H9 (cell line): Measurements from ENCODE around the gene GFER. TPM values are rescaled to one million over a fixed set of nuclear protein-coding genes. Genes with fewer than 3 reads are reported as not detected.

Source experiments
- DNase-seq: peaks from one replicate; pipeline ENCODE4 v3.0.0-alpha.2; 2017
- H2AFZ ChIP-seq: one replicate; pipeline ENCODE4 v1.6.1; 2013; ENCODE audit warnings: mild to moderate bottlenecking, low read length, control low read depth, moderate library complexity
- H2AK5ac ChIP-seq: 2 replicates; pipeline ENCODE4 v1.6.1; 2013; ENCODE audit warnings: low read length, control low read depth, mixed read lengths; ENCODE audit not compliant: insufficient read length
- H2BK120ac ChIP-seq: one replicate; pipeline ENCODE4 v1.6.1; 2013; ENCODE audit warnings: low read depth, mild to moderate bottlenecking, low read length, control low read depth, inconsistent platforms; ENCODE audit not compliant: poor library complexity, severe bottlenecking
- H2BK12ac ChIP-seq: 2 replicates; pipeline ENCODE4 v1.6.1; 2013; ENCODE audit warnings: low read length, control low read depth, mixed read lengths, low read depth; ENCODE audit not compliant: insufficient read length
- H2BK15ac ChIP-seq: 2 replicates; pipeline ENCODE4 v1.6.1; 2013; ENCODE audit warnings: low read depth, low read length, control low read depth
- H2BK20ac ChIP-seq: one replicate; pipeline ENCODE4 v1.6.1; 2013; ENCODE audit warnings: low read depth, mild to moderate bottlenecking, low read length, control low read depth, inconsistent platforms; ENCODE audit not compliant: poor library complexity, severe bottlenecking
- H2BK5ac ChIP-seq: 2 replicates; pipeline ENCODE4 v1.6.1; 2013; ENCODE audit warnings: low read length, control low read depth, mixed read lengths; ENCODE audit not compliant: insufficient read length
- H3K14ac ChIP-seq: 2 replicates; pipeline ENCODE4 v1.6.1; 2013; ENCODE audit warnings: low read length, control low read depth; ENCODE audit not compliant: insufficient read depth
- H3K18ac ChIP-seq: 2 replicates; pipeline ENCODE4 v1.6.1; 2013; ENCODE audit warnings: low read depth, mild to moderate bottlenecking, mixed read lengths, low read length, control low read depth; ENCODE audit not compliant: insufficient read length
- H3K23ac ChIP-seq: 2 replicates; pipeline ENCODE4 v1.6.1; 2013; ENCODE audit warnings: low read length, control low read depth, mixed read lengths, low read depth; ENCODE audit not compliant: insufficient read length
- H3K23me2 ChIP-seq: 2 replicates; pipeline ENCODE4 v1.6.1; 2013; ENCODE audit warnings: low read depth, mild to moderate bottlenecking, mixed read lengths, low read length, control low read depth; ENCODE audit not compliant: insufficient read length, poor library complexity, severe bottlenecking
- H3K27ac ChIP-seq: 2 replicates; pipeline ENCODE4 v1.5.1; 2013; ENCODE audit warnings: low read length, control low read depth, mixed read lengths, low read depth; ENCODE audit not compliant: insufficient read length
- H3K27me3 ChIP-seq: 2 replicates; pipeline ENCODE4 v1.6.1; 2013; ENCODE audit warnings: low read length, control low read depth, inconsistent platforms; ENCODE audit not compliant: insufficient read depth
- H3K4ac ChIP-seq: 2 replicates; pipeline ENCODE4 v1.6.1; 2013; ENCODE audit warnings: low read depth, mild to moderate bottlenecking, control low read depth, inconsistent platforms, low read length, moderate library complexity
- H3K4me1 ChIP-seq: 2 replicates; pipeline ENCODE4 v1.6.1; 2013; ENCODE audit warnings: low read length, control low read depth, inconsistent platforms; ENCODE audit not compliant: insufficient read depth
- H3K4me2 ChIP-seq: 2 replicates; pipeline ENCODE4 v1.6.1; 2013; ENCODE audit warnings: low read length, control low read depth, mixed read lengths; ENCODE audit not compliant: insufficient read length, insufficient read depth
- H3K56ac ChIP-seq: 2 replicates; pipeline ENCODE4 v1.6.1; 2013; ENCODE audit warnings: low read depth, mild to moderate bottlenecking, mixed read lengths, low read length, control low read depth; ENCODE audit not compliant: insufficient read length
- H3K79me1 ChIP-seq: 2 replicates; pipeline ENCODE4 v1.6.1; 2013; ENCODE audit warnings: low read depth, mild to moderate bottlenecking, moderate library complexity, low read length, control low read depth, inconsistent platforms; ENCODE audit not compliant: insufficient read depth, poor library complexity, severe bottlenecking
- H3K79me2 ChIP-seq: 2 replicates; pipeline ENCODE4 v1.6.1; 2013; ENCODE audit warnings: low read length, control low read depth, inconsistent platforms; ENCODE audit not compliant: insufficient read depth
- H3K9ac ChIP-seq: 2 replicates; pipeline ENCODE4 v1.6.1; 2013; ENCODE audit warnings: low read length, control low read depth, mixed read lengths; ENCODE audit not compliant: insufficient read length; ENCODE audit errors: extremely low read depth
- H3K9me3 ChIP-seq: one replicate; pipeline ENCODE4 v1.6.1; 2013; ENCODE audit warnings: low read depth, low read length, inconsistent platforms; ENCODE audit not compliant: control insufficient read depth
- H3T11ph ChIP-seq: one replicate; pipeline ENCODE4 v1.6.1; 2013; ENCODE audit warnings: mild to moderate bottlenecking, low read length, control low read depth, inconsistent platforms
- H4K20me1 ChIP-seq: one replicate; pipeline ENCODE4 v1.6.1; 2013; ENCODE audit not compliant: control insufficient read depth, insufficient read length, insufficient read depth
- H4K5ac ChIP-seq: 2 replicates; pipeline ENCODE4 v1.6.1; 2013; ENCODE audit warnings: low read depth, mild to moderate bottlenecking, mixed read lengths, low read length, control low read depth; ENCODE audit not compliant: insufficient read length
- H4K8ac ChIP-seq: replicated peaks from 2 replicates; pipeline ENCODE4 v1.6.1; 2013; ENCODE audit warnings: low read length, control low read depth, mixed read lengths, low read depth; ENCODE audit not compliant: insufficient read length
- H4K91ac ChIP-seq: 2 replicates; pipeline ENCODE4 v1.6.1; 2013; ENCODE audit warnings: low read depth, mild to moderate bottlenecking, moderate library complexity, mixed read lengths, low read length, control low read depth; ENCODE audit not compliant: insufficient read length
- H3K27ac Mint-ChIP-seq, 3 experiments: 2 replicates in 2 of 3; 3 replicates in 1 of 3; pipeline ENCODE4 v1.8.0; 2020 to 2021; ENCODE audit warnings: mixed read lengths in 3 of 3, mild to moderate bottlenecking in 1 of 3, moderate library complexity in 1 of 3
- H3K27me3 Mint-ChIP-seq: 2 replicates; pipeline ENCODE4 v1.8.0; 2021; ENCODE audit warnings: low read depth, mild to moderate bottlenecking, moderate library complexity, mixed read lengths
- H3K36me3 Mint-ChIP-seq, 3 experiments: 2 replicates in 2 of 3; 3 replicates in 1 of 3; pipeline ENCODE4 v1.8.0; 2020 to 2021; ENCODE audit warnings: low read depth in 3 of 3, mixed read lengths in 3 of 3; ENCODE audit not compliant: insufficient read depth in 1 of 3
- H3K4me1 Mint-ChIP-seq, 2 experiments: 2 replicates each; pipeline ENCODE4 v1.8.0; 2020; ENCODE audit warnings: mixed read lengths in 2 of 2
- H3K4me3 Mint-ChIP-seq, 2 experiments: 2 replicates in 1 of 2; 3 replicates in 1 of 2; pipeline ENCODE4 v1.8.0; 2020 to 2021; ENCODE audit warnings: mild to moderate bottlenecking in 2 of 2, mixed read lengths in 2 of 2, moderate library complexity in 1 of 2
- H3K9me3 Mint-ChIP-seq, 2 experiments: 2 replicates in 1 of 2; 3 replicates in 1 of 2; pipeline ENCODE4 v1.8.0; 2020; ENCODE audit warnings: mild to moderate bottlenecking in 2 of 2, mixed read lengths in 2 of 2, moderate library complexity in 1 of 2
- WGBS: extraction: QIAGEN DNeasy Blood & Tissue Kit; methylation state at CpG from one replicate; pipeline ENCODE4 v1.1.7; 2013; ENCODE audit warnings: missing lambda C conversion rate, low lambda C conversion rate, mixed read lengths; ENCODE audit not compliant: insufficient read length; ENCODE audit errors: extremely low coverage; 5-methylcytosine and 5-hydroxymethylcytosine counted together
- total RNA-seq: library from RNA; stranded (reverse); gene quantifications from 2 replicates; pipeline ENCODE4 v1.2.1, GENCODE V29; 2021
- TF ChIP-seq, protein P1 (sequence below): fragments of 200-600 bp; sonication (generic); conservative IDR thresholded peaks from 3 replicates; pipeline ENCODE4 v1.8.0; 2021; ENCODE audit warnings: antibody characterized with exemption, mild to moderate bottlenecking

Gene GFER
- total RNA-seq, 1 experiment from 2014 or later: 49.1 TPM

DNA sequence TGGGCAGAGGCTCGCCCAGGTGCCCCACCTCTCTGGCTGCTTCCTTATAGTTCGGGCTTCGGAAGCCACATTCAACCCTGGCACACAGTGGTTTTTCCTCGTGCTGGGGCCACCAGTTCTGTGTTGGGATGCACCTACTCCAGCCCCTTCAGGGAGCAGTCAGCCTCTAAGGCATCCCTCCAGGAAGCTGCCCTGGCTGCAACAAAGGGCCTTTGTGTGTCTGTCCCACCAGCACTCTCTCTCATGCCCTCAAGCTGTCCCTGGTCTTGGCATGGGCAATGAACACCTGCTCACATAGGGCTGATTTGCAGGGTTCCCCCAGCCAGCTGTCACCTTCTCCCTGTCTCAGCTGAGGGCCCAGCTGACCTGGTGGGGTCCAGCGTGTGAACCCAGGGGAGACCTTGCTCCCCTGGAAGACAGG is 2.0 kb upstream of the GFER start:
- Histone ChIP-seq H3K79me1 (no peaks in the 10 kb centered on the region), H3K14ac (no peak overlapping the region; the same call in 1 of the 2 replicates), H3K4me1 (no peaks in the 10 kb centered on the region), H3K23ac (no peak overlapping the region), H3K56ac (no peak overlapping the region), H2BK20ac (no peak overlapping the region), H3K18ac (no peak overlapping the region), H3K27ac (no peak overlapping the region), H2BK5ac (no peak overlapping the region), H3K9ac (no peak overlapping the region), H3K4me2 (no peak overlapping the region), H4K5ac (no peak overlapping the region), H4K91ac (no peak overlapping the region), H3K79me2 (no peaks in the 10 kb centered on the region; the same call in 1 of the 2 replicates), H2AFZ (no peak overlapping the region), H2BK12ac (no peak overlapping the region), H2BK120ac (no peak overlapping the region), H4K8ac (no peak overlapping the region), H4K20me1 (peaks cover 2% of the 10 kb centered on the region), H3K9me3 (no peaks in the 10 kb centered on the region), H3K4ac (no peak overlapping the region), H3T11ph (no peak overlapping the region), H2AK5ac (no peak overlapping the region), H3K23me2 (peaks cover 24% of the 10 kb centered on the region), H3K27me3 (peaks cover 22% of the 10 kb centered on the region), H2BK15ac (no peak overlapping the region)
- no peak overlapping the region for H3K27ac Mint-ChIP-seq
- H3K4me3 Mint-ChIP-seq: peak overlapping the region in 1 of 2 experiments; percentile 54; a peak in 1 of 5 replicates
- peaks cover 0 to 24% (median 20%) of the 10 kb centered on the region in 3 experiments for H3K36me3 Mint-ChIP-seq
- no CpG with 5 or more reads among the region's 5 CpGs for WGBS
- no peaks in the 10 kb centered on the region for H3K9me3 Mint-ChIP-seq
- TF ChIP-seq, protein P1, sequence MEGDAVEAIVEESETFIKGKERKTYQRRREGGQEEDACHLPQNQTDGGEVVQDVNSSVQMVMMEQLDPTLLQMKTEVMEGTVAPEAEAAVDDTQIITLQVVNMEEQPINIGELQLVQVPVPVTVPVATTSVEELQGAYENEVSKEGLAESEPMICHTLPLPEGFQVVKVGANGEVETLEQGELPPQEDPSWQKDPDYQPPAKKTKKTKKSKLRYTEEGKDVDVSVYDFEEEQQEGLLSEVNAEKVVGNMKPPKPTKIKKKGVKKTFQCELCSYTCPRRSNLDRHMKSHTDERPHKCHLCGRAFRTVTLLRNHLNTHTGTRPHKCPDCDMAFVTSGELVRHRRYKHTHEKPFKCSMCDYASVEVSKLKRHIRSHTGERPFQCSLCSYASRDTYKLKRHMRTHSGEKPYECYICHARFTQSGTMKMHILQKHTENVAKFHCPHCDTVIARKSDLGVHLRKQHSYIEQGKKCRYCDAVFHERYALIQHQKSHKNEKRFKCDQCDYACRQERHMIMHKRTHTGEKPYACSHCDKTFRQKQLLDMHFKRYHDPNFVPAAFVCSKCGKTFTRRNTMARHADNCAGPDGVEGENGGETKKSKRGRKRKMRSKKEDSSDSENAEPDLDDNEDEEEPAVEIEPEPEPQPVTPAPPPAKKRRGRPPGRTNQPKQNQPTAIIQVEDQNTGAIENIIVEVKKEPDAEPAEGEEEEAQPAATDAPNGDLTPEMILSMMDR: no peak
- H3K27me3 Mint-ChIP-seq: peaks cover 40% of the 10 kb centered on the region
- no peak for DNase-seq
- H3K4me1 Mint-ChIP-seq: peaks cover 19 to 26% of the 10 kb centered on the region in 2 experiments
